Activated CD8-positive, alpha-beta memory T cell treated with anti-CD3 and anti-CD28 coated beads, Interleukin-2, amount 50 U/mL, for 48 hours (primary cell): Measurements from ENCODE around the gene MFAP5.
A peak's percentile ranks its signal among the peaks of the same experiment; 100 is the strongest.

Experiments
- DNase-seq: peaks from one replicate; pipeline ENCODE4 v3.0.0-alpha.2; 2020

MFAP5 gene, protein sequence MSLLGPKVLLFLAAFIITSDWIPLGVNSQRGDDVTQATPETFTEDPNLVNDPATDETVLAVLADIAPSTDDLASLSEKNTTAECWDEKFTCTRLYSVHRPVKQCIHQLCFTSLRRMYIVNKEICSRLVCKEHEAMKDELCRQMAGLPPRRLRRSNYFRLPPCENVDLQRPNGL

GRCh38 chr12:8662593-8662992 is at the start of gene MFAP5:
TSS of gene MFAP5 (minus strand) at chr12:8662826. CDS start at chr12:8662104, 722 bp downstream.
- no peak for DNase-seq

DNA sequence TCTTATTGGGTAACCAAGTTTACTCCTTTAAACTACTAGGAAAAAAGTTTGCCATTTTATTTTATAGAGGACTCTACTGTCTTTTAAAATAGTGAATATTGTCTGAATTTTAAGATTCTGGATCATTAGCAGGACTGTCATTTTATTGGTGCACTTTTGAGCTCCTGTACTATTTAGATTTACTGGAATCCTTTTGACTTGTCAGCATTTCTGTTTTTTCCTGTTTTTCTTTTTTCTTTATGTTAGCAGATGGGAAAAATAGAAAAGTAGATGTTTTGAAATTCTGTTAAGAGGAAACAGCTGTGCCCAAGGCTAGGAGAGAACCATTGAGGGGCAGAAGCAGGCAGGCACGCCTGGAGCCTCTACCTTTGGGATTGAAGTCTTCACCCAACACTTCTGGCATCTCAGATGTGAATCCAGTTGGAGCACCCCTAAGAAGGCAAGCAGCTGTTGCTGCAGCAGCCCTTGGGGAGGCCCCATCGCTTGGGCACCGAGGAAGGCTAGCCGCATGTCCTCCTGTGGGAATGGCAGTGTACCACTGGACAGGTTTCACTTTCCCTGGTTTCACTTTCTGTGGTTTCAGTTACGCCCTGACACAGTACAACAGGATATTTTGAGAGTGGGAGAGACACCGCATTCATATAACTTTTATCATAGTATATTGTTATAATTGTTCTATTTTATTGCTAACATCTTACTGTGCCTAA is 46.7 kb upstream of the MFAP5 start:
- DNase-seq: no peak

GRCh38 chr12:8702159-8702558 is 39.5 kb upstream of the MFAP5 start:
- DNase-seq: no peak

GRCh38 chr12:8701046-8701660 is 38.5 kb upstream of the MFAP5 start:
- no peak for DNase-seq

DNA sequence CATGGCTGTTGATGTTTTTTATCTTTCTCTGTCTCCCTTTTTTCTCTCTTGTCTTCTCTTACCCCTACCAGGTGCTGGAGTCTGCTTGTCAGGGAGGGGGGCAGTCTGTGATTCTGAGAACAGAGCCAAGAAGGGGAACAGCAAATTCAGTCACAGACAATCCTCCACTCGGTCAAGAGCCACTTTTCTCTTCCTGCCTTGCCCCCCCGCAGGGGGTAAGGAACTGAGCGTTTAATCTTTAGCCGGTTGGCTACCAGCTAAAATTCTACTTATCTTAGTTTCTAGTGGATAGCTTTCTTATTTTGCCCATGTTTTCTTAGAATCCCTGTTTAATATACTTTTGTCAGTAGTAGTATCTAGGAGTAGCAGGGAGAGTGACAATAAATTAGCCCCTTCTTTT is 37.1 kb upstream of the MFAP5 start:
- no peak for DNase-seq

DNA sequence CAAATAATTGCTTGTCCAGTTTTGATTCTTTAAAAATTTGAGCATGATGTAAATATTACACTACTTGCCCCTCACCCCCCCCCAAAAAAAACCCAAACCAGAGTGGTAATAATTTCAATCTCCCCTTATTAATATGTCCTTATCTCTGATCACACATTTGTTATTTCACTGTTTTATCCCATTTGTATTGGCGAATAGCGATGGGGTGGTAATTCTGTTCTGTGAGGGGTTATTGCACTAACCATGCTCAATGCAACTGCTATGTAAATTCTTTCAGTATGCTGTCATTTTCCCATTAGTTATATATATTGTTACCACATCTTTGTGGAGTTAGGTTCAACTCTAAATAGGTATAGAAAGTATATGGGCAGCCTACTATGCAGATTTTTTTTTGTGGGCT is 36.3 kb upstream of the MFAP5 start:
- DNase-seq: no peak

DNA sequence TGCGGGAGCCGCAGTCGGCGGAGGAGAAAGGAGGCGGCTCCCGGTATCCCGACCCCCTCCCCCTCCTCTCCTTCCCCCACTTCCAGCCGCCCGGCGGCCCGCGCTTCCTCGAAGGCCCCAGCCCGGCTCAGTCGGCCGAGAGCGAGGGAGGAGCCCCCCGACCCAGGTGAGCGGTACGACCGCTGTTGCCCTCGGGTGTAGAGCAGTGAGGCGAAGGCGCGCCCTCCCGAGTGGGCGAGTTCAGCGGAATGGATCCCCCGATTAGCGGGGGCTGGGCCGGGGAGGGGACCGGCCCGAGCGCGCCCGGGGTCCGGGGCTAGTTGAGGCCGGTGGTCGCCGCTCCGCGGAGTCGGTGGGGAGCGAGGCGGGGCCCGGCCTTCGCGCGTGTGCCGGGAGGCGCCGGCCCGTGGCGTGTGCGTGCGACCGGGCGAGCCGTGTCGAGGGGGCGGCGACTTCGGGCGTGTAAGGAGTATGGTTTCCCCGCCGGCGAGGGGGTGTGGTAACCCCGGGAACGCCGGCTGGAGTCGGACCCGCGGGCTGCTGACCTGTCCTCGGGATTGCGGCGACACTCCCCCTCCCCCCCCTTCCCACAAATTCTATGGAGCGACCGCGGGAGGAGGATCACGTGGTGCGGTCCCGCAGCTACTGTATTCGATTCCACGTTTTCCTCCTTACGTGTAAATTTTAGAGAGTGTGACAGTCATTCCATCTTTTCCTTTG is 35.7 kb upstream of the MFAP5 start:
- DNase-seq: peak; percentile 71

DNA sequence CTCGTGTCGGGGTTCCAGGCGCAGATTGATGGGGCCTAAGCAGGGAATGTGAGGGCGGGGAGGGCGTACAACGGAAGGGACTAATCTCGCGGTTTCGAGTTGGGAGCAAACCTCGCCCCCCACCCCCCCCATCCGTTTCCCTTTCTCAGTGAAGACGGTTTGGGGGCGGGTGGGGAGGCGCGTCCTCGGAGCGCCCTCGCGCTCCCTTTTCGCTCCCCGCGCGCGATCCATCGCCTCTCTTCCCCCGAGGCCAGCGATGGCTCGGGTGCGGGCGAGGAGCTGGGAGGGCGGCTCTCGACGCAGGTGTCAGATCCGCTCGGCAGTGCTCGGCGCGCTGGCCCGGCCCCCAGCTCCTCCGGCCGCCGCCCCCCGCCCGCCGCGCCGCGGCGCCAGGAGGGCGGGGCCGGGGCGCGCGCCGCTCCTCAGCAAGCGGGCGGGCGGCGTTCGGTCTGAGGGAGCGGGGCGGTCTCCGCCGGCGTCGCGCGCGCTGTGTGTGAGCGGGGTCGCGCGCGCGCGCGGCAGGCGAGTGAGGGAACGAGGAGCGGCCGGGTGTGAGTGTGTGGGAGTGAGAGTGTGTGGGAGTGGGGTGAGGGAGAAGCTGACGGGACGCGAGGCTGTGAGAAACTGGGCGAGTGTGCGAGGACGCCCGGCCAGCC is 35.0 kb upstream of the MFAP5 start, which contains the start of gene RIMKLB:
RIMKLB (plus strand) TSS at position 516 of the 656 bp plus-strand sequence. CDS start 15,876 bp downstream, outside the sequence.
- DNase-seq: peak; percentile 83

GRCh38 chr12:8697120-8697475 is 34.5 kb upstream of the MFAP5 start:
- no peak for DNase-seq

- no peak for DNase-seq
Observed at GRCh38 chr12:8696442-8697090, 33.9 kb upstream of the MFAP5 start.

DNA sequence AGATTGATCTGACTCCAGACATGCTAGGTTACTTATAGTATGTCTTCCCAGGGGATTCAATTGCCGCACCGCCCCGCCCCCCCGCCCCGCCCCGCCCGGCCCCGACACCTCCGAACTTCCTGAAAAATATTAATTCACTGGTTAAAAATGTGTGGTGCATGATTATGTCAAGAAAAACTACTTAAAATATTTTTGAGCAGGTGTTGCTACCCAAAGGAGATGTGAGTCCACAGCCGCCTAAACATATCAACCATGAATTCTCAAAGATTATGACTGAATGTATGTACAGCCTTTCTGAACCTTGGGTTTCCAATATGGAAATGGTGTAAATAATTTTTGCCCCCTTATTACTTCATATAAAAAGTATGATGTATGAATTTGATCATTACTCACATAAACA is 32.5 kb upstream of the MFAP5 start:
- no peak for DNase-seq

DNA sequence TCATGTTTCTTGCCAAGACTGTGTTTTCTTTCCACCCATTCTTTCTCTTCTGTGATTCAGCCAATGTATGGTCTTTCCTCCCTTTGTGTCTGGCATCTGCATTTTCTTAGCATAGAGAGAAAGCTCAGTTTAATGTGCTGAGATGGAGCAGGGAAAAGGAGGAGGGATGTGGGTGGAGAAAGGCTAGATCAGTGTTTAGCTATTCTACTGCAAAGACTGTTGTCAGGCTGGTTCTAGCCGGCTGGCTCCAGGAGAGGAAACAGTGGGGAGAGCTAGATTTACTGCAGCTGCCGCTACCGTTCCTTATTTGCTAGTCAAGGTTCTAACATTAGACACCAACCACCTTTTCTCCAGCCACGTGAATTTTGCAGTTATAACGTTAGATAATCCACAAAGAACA is 29.9 kb upstream of the MFAP5 start:
- DNase-seq: no peak

DNA sequence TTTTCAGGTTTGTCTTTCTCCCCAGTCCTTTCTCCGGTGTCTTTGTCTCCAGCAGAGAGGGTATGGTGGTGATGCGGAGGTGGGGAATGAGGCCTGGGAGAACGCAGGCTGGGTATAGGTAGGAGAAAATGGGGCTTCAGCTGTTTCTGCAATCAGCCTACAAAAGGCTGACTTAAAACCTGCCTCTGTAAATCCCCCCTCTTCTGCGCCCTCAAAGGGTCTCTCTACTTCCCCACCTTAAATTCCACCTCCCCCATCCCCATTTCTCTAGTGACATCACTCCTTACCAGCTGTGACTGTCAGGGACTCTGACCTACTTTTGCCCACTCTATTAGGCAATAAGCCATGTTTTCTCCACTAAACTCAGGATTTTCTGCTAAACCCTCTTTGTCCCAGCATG is 27.1 kb upstream of the MFAP5 start:
- DNase-seq: no peak

DNA sequence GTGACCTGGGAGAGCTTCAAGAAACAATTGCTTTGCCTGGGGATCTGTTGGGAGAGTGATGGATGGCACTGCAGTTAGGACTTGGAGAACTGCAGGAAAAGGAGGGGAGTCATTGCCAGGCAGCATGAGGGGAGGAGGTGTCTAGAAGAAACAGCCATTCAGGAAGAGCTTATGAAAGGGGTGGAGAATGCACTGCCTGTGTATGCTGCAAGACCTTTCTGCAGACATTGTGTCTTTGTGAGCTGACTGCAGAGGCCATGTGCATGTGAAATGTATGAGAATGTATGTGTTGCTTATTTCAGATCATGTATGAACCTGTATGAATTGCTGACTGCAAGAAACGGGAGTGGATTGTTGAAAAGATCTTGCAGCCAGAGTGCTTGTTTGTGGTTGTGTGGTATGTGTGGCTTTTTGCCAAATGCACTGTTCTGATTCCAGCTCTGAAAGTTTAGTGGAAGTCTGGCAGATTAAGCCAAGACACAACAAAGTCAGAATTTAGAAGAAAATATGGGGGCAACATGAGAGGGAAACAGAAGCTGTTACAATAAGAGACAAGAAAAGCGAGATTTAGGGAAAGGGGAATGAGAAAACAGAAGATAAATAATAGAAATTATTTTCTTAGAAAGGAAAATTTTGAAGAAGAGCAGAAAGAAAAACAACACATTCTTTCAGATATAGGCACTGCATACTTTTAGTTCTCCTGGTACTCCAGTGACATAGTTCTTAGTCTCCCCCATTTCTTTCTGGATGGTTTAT is 25.4 kb upstream of the MFAP5 start:
- DNase-seq: no peak

DNA sequence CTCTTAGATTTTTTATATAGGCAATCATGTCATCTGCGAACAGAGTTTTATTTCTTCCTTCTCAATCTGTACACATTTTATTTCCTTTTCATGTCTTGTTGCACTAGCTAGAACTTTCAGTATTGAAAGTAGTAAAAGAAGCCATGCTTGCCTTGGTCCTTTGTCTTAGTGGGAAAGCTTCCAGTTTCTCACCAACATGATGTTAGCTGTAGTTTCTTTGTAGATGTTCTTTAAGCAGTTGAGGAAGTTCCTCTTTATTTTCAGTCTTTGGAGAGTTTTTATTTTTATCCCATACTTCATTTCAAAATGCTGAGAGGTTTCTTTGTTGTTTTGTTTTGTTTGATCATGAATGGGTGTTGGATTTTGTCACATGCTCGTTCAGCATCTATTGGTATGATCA is 22.4 kb upstream of the MFAP5 start:
- DNase-seq: no peak

- no peak for DNase-seq
Observed at GRCh38 chr12:8681129-8681884, 18.7 kb upstream of the MFAP5 start.

GRCh38 chr12:8680533-8680932 is 17.9 kb upstream of the MFAP5 start:
- no peak for DNase-seq

- no peak for DNase-seq
Observed at GRCh38 chr12:8678661-8679111, 16.1 kb upstream of the MFAP5 start.

- no peak for DNase-seq
Observed at GRCh38 chr12:8677362-8677761, 14.7 kb upstream of the MFAP5 start.

- DNase-seq: no peak
Observed at GRCh38 chr12:8676651-8677050, 14.0 kb upstream of the MFAP5 start.

GRCh38 chr12:8675591-8676036 is 13.0 kb upstream of the MFAP5 start:
- no peak for DNase-seq
